Mesothelial cell of epicardium (in vitro differentiated cells): ENCODE results near the gene PLPPR3. TPM values are rescaled to one million over a fixed set of nuclear protein-coding genes. Genes with fewer than 3 reads are reported as not detected.
"Not testable (repeated sequence)": the region's sequence is repeated elsewhere in the genome, so short reads cannot be mapped to it uniquely, and the experiment has no call there.

Experiments used
- DNase-seq, 2 experiments: peaks; one replicate each; pipeline ENCODE4 v3.0.0; 2021; ENCODE audit warnings: low spot score in 2 of 2; ENCODE audit not compliant: unreplicated experiment in 2 of 2
- H3K27ac Mint-ChIP-seq: 2 replicates; pipeline ENCODE4 v1.8.0; 2021; ENCODE audit warnings: mixed read lengths
- H3K27me3 Mint-ChIP-seq: 2 replicates; pipeline ENCODE4 v1.8.0; 2021; ENCODE audit warnings: low read depth, mixed read lengths
- H3K36me3 Mint-ChIP-seq: 2 replicates; pipeline ENCODE4 v1.8.0; 2021; ENCODE audit warnings: mixed read lengths
- H3K4me1 Mint-ChIP-seq: 2 replicates; pipeline ENCODE4 v1.8.0; 2021; ENCODE audit warnings: mixed read lengths
- H3K4me3 Mint-ChIP-seq: 2 replicates; pipeline ENCODE4 v1.8.0; 2021; ENCODE audit warnings: mild to moderate bottlenecking, moderate library complexity, mixed read lengths
- H3K9me3 Mint-ChIP-seq: 2 replicates; pipeline ENCODE4 v1.8.0; 2021; ENCODE audit warnings: mixed read lengths
- CTCF ChIP-seq: fragments of 200-600 bp; sonication (generic); IDR thresholded peaks from one replicate; pipeline ENCODE4 v1.5.0; 2021; ENCODE audit warnings: antibody characterized with exemption; ENCODE audit not compliant: unreplicated experiment
- total RNA-seq: library from RNA; stranded (reverse); gene quantifications from 3 replicates; pipeline ENCODE4 v1.2.1, GENCODE V29; 2021

The PLPPR3 gene
- total RNA-seq, 1 donor from 2014 or later: 152 TPM

- no peaks in the 10 kb centered on the region for H3K36me3 Mint-ChIP-seq
- peaks cover 2% of the 10 kb centered on the region for H3K27me3 Mint-ChIP-seq
- no peak for DNase-seq
- TF ChIP-seq CTCF: no peak
- H3K9me3 Mint-ChIP-seq: no peaks in the 10 kb centered on the region
- H3K4me3 Mint-ChIP-seq: no peak overlapping the region
- no peak overlapping the region for H3K27ac Mint-ChIP-seq
- H3K4me1 Mint-ChIP-seq: peaks cover 5% of the 10 kb centered on the region
Measured at GRCh38 chr19:850979-851335, 29.2 kb upstream of the PLPPR3 start.

- no peak for DNase-seq
- Mint-ChIP-seq H3K9me3 (no peaks in the 10 kb centered on the region), H3K4me1 (peaks cover 7% of the 10 kb centered on the region), H3K4me3 (no peak overlapping the region), H3K27me3 (peaks cover 6% of the 10 kb centered on the region), H3K27ac (no peak overlapping the region), H3K36me3 (no peaks in the 10 kb centered on the region)
- TF ChIP-seq CTCF: no peak
Measured at GRCh38 chr19:850221-850978, 28.6 kb upstream of the PLPPR3 start.

GRCh38 chr19:849195-849594 lies 27.4 kb upstream of the PLPPR3 start:
- not testable (repeated sequence) for H3K9me3 Mint-ChIP-seq, H3K27ac Mint-ChIP-seq, H3K36me3 Mint-ChIP-seq, H3K4me3 Mint-ChIP-seq, DNase-seq
- H3K27me3 Mint-ChIP-seq: peaks cover 13% of the 10 kb centered on the region
- peaks cover 10% of the 10 kb centered on the region for H3K4me1 Mint-ChIP-seq

GRCh38 chr19:848386-848921 lies 26.7 kb upstream of the PLPPR3 start:
- H3K4me3 Mint-ChIP-seq: no peak overlapping the region
- no peak overlapping the region for H3K27ac Mint-ChIP-seq
- peaks cover 17% of the 10 kb centered on the region for H3K27me3 Mint-ChIP-seq
- H3K36me3 Mint-ChIP-seq: no peaks in the 10 kb centered on the region
- H3K9me3 Mint-ChIP-seq: no peaks in the 10 kb centered on the region
- no peak for TF ChIP-seq CTCF
- H3K4me1 Mint-ChIP-seq: peaks cover 10% of the 10 kb centered on the region
- no peak for DNase-seq

GRCh38 chr19:845707-846521 lies 24.2 kb upstream of the PLPPR3 start:
- H3K27me3 Mint-ChIP-seq: peaks cover 32% of the 10 kb centered on the region
- peaks cover 10% of the 10 kb centered on the region for H3K4me1 Mint-ChIP-seq
- TF ChIP-seq CTCF: no peak
- no peaks in the 10 kb centered on the region for H3K9me3 Mint-ChIP-seq
- no peak overlapping the region for H3K4me3 Mint-ChIP-seq
- no peak overlapping the region for H3K27ac Mint-ChIP-seq
- DNase-seq: no peak
- H3K36me3 Mint-ChIP-seq: no peaks in the 10 kb centered on the region

GRCh38 chr19:844546-844971 lies 22.8 kb upstream of the PLPPR3 start:
- DNase-seq: no peak
- Mint-ChIP-seq H3K27me3 (peaks cover 32% of the 10 kb centered on the region), H3K9me3 (no peaks in the 10 kb centered on the region), H3K4me3 (peak overlapping the region; percentile 30), H3K27ac (no peak overlapping the region), H3K36me3 (no peaks in the 10 kb centered on the region), H3K4me1 (peaks cover 10% of the 10 kb centered on the region)
- no peak for TF ChIP-seq CTCF
